ENCODE results near the gene SLC2A13. TPM values are rescaled to one million over a fixed set of nuclear protein-coding genes. Genes with fewer than 3 reads are reported as not detected.

The SLC2A13 gene
- total and polyA plus RNA-seq, 10 donors, result 1.1 to 17.1 (median 7.6) TPM

DNA sequence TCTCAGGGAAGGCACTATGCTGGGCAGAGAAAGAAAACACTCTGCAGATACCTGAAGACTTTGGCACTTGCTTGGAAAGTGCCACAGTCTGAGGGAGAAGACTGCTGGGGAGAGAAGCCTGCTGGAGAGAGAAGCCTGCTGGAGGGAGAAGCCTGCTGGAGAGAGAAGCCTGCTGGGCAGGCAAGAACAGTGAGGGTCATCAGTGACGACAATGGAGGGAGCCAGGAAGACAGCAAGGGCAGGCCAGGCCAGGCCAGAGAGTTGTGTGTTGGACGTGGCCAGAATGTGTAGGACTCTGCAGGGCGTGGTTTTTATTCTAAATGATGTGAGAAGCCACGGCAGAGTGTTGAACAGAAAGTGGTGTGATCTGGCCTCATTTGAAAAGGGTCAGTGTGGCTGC is 301.0 kb downstream of the SLC2A13 start:
- WGBS, 5 donors, result 67 to 78% (median 73%) methylated on average over 4 of the region's 4 CpGs
- Histone ChIP-seq H3K27ac (no peak overlapping the region), H3K4me3 (no peak overlapping the region), H3K36me3 (no peaks in the 10 kb centered on the region), H3K27me3 (replicated peaks in 1 of 7) (no peaks in the 10 kb centered on the region), H3K9me3 (peaks cover 0 to 3% (median 2%) of the 10 kb centered on the region in 8 donors), H3K4me1 (no peaks in the 10 kb centered on the region)
- intact Hi-C loops (cut with DNase I; ENCODE audit: low total_unique reads), result no loop called here
- no peak for DNase-seq
- TF ChIP-seq POLR2A (IDR thresholded peaks at IDR 0.05), result no peak
- TF ChIP-seq, protein P1, sequence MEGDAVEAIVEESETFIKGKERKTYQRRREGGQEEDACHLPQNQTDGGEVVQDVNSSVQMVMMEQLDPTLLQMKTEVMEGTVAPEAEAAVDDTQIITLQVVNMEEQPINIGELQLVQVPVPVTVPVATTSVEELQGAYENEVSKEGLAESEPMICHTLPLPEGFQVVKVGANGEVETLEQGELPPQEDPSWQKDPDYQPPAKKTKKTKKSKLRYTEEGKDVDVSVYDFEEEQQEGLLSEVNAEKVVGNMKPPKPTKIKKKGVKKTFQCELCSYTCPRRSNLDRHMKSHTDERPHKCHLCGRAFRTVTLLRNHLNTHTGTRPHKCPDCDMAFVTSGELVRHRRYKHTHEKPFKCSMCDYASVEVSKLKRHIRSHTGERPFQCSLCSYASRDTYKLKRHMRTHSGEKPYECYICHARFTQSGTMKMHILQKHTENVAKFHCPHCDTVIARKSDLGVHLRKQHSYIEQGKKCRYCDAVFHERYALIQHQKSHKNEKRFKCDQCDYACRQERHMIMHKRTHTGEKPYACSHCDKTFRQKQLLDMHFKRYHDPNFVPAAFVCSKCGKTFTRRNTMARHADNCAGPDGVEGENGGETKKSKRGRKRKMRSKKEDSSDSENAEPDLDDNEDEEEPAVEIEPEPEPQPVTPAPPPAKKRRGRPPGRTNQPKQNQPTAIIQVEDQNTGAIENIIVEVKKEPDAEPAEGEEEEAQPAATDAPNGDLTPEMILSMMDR (IDR thresholded peaks at IDR 0.05 in 8 of 11, conservative IDR thresholded peaks at IDR 0.05 in 3 of 11), result no peak
- no peak for TF ChIP-seq POLR2AphosphoS5 (IDR thresholded peaks at IDR 0.05)

DNA sequence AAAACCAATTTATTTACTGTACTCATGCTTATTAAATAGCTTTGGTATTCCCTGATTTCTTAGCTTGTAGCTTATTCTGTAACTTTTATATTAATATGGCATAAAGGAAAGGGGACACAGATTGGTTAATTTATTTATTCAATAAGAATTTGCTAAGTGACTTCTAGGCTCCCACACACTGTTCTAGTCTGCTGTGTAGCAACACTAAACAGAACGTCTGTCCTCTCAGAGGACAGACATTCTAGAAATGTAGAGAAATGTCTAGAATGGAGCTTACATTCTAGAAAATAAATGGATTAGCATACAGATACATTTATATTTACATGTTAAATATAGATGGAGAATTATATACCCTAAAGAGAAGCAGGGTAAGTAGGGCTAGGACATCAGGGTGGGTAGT is 301.4 kb downstream of the SLC2A13 start:
- H3K27ac ChIP-seq, result no peak overlapping the region
- WGBS, 5 donors, result 72 to 93% (median 85%) methylated on average over 1 of the region's 1 CpG

GRCh38 chr12:39803151-39803550 is 302.7 kb downstream of the SLC2A13 start:
- H3K36me3 ChIP-seq, result no peaks in the 10 kb centered on the region
- no peak for TF ChIP-seq POLR2A (IDR thresholded peaks at IDR 0.05)
- H3K9me3 ChIP-seq, result no peaks in the 10 kb centered on the region
- no peak overlapping the region for H3K4me3 ChIP-seq
- H3K27ac ChIP-seq, result no peak overlapping the region
- DNase-seq, result no peak
- H3K4me1 ChIP-seq, result no peaks in the 10 kb centered on the region
- H3K27me3 ChIP-seq (replicated peaks in 1 of 7), result no peaks in the 10 kb centered on the region
- WGBS, 5 donors, result 80 to 90% (median 86%) methylated on average over 2 of the region's 2 CpGs
- intact Hi-C loops (cut with DNase I; ENCODE audit: low total_unique reads), result no loop called here

More for the DNA sequence above, 301.4 kb downstream of the SLC2A13 start:
- no peaks in the 10 kb centered on the region for H3K36me3 ChIP-seq
- no peaks in the 10 kb centered on the region for H3K9me3 ChIP-seq
- TF ChIP-seq POLR2A (IDR thresholded peaks at IDR 0.05), result no peak
- TF ChIP-seq, protein P1 (IDR thresholded peaks at IDR 0.05 in 8 of 11, conservative IDR thresholded peaks at IDR 0.05 in 3 of 11), result no peak
- TF ChIP-seq POLR2AphosphoS5 (IDR thresholded peaks at IDR 0.05), result no peak
- DNase-seq, result no peak
- H3K27me3 ChIP-seq (replicated peaks in 1 of 7), result no peaks in the 10 kb centered on the region
- H3K4me3 ChIP-seq, result no peak overlapping the region
- intact Hi-C loops (cut with DNase I; ENCODE audit: low total_unique reads), result no loop called here
- no peaks in the 10 kb centered on the region for H3K4me1 ChIP-seq

DNA sequence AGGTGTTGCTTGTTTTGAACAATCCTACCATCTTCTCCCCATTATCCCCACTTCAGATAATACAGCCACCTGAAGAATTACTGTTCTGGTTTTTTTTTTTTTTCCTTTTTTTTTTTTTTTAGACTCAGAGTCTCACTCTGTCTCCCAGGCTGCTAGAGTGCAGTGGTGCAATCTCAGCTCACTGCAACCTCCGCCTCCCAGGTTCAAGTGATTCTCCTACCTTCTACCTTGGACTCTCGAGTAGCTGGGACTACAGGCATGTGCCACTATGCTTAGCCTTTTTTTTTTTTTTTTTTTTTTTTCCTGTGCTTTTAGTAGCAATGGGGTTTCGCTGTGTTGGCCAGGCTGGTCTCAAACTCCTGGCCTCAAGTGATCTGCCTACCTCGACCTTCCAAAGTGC is 306.9 kb downstream of the SLC2A13 start:
- no peak overlapping the region for H3K4me3 ChIP-seq
- H3K36me3 ChIP-seq, result no peaks in the 10 kb centered on the region
- no peaks in the 10 kb centered on the region for H3K9me3 ChIP-seq
- DNase-seq, result no peak
- no peaks in the 10 kb centered on the region for H3K27me3 ChIP-seq (replicated peaks in 1 of 7)
- TF ChIP-seq POLR2AphosphoS5 (IDR thresholded peaks at IDR 0.05) (no peak), POLR2A (IDR thresholded peaks at IDR 0.05) (no peak)
- TF ChIP-seq, protein P1 (IDR thresholded peaks at IDR 0.05 in 8 of 11, conservative IDR thresholded peaks at IDR 0.05 in 3 of 11), result no peak
- H3K4me1 ChIP-seq, result no peaks in the 10 kb centered on the region
- intact Hi-C loops (cut with DNase I; ENCODE audit: low total_unique reads), result no loop called here
- 83 to 94% (median 88%) methylated on average over 4 of the region's 4 CpGs for WGBS, 5 donors
- H3K27ac ChIP-seq, result no peak overlapping the region

GRCh38 chr12:39798429-39798828 is 307.5 kb downstream of the SLC2A13 start:
- DNase-seq, result no peak
- Histone ChIP-seq H3K9me3 (no peaks in the 10 kb centered on the region), H3K27ac (no peak overlapping the region), H3K4me1 (no peaks in the 10 kb centered on the region), H3K4me3 (no peak overlapping the region), H3K27me3 (replicated peaks in 1 of 7) (no peaks in the 10 kb centered on the region), H3K36me3 (no peaks in the 10 kb centered on the region)
- intact Hi-C loops (cut with DNase I; ENCODE audit: low total_unique reads), result no loop called here
- WGBS, 5 donors, result 87 to 92% (median 90%) methylated on average over 5 of the region's 5 CpGs
- TF ChIP-seq, protein P1 (IDR thresholded peaks at IDR 0.05 in 8 of 11, conservative IDR thresholded peaks at IDR 0.05 in 3 of 11), result no peak
- TF ChIP-seq POLR2AphosphoS5 (IDR thresholded peaks at IDR 0.05) (no peak), POLR2A (IDR thresholded peaks at IDR 0.05) (no peak)
